Stimulated activated CD4-positive, alpha-beta T cell treated with anti-CD3 and anti-CD28 coated beads, Interleukin-4, amount 100 ng/mL, for 24 hours (primary cell): ENCODE results near the gene FOXL2NB.
"Not testable (repeated sequence)": the region's sequence is repeated elsewhere in the genome, so short reads cannot be mapped to it uniquely, and the experiment has no call there.

Source experiments
- DNase-seq: peaks from one replicate; pipeline ENCODE4 v3.0.0-alpha.2; 2020

FOXL2NB gene

DNA sequence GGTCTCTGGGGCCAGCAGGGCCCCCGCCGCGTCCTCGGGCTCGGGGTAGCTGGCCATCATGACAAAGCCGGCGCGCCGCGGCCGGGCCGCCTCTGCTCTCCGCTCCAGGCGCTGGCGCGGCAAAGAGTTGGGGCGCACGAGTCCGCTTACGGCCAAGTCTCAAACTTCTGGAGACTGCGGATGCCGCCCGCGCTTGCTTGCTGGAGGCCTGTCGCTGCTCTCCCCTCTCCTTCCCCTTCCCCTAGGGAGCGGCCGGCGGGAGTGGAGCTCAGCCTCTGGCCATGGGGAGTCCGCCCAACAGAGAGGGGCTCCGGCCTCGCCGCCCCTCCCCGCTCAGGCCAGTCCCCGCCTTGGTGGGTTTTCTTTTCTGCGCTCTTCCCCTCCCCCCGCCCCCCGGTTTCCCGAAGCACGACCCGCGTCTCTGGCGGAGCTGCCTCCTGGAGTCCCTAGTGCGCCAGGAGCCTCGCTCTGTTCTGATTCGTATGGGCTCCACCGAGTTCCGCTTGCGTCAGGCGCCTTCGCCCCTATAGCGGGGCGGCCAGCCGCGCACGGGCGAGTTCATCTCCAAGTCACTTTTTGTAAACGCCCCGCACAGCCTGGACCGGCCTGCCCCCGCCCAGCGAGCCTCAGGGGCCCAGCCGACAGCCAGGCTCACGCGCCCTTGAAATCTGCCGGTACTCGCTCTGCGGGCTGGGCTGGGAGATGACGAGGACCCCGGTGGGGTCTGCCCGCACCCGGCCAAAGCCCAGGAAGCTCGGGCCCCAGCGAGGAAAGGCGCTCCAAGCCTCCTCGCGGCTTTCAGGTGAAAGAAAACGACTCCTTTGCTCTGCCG is at the start of gene FOXL2NB, which contains the start of gene FOXL2:
Gene FOXL2NB (plus strand): TSS at position 555 of the 832 bp plus-strand sequence. CDS start 148 bp downstream, at position 703.
Gene FOXL2 (minus strand): TSS at position 475 of the 832 bp plus-strand sequence. CDS start 415 bp downstream, at position 60.
- no peak for DNase-seq

DNA sequence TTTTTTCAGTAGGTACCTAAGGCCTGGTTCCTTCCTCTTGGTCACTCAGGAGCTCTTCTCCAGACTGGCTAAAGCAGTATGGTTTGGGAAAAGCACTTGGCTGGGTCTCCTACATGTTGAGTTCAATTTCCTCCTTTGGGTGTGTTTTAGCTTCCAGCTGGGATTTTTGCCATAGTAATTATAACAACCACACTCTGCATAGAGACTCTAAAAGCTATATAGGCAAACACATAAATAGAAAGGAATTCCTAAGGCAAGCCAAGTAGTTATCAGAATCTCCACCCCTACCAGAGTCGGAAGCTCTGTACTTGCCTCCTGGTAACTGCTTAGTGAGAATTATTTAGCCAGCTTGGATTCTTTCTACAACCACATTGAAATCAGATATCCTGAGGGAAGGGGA is 48.7 kb upstream of the FOXL2NB start:
- DNase-seq: no peak

DNA sequence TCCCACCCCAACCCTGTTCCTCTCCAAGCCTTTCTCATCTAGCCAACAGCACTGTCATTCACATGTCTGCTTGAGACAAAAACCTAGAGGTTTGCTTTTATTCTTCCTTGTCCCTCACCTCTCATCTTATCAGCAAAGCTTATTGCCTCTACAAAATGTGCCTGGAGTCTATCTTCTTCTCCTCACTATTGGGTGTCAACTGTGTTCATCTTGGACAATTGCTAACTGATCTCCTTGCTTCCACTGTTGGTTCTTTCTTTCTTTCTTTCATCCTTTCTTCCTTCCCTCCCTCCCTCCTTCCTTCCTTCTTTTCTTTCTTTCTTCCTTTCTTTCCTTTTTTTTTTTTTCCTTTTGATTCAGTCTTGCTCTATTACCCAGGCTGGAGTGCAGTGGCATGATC is 48.3 kb upstream of the FOXL2NB start:
- DNase-seq: no peak

DNA sequence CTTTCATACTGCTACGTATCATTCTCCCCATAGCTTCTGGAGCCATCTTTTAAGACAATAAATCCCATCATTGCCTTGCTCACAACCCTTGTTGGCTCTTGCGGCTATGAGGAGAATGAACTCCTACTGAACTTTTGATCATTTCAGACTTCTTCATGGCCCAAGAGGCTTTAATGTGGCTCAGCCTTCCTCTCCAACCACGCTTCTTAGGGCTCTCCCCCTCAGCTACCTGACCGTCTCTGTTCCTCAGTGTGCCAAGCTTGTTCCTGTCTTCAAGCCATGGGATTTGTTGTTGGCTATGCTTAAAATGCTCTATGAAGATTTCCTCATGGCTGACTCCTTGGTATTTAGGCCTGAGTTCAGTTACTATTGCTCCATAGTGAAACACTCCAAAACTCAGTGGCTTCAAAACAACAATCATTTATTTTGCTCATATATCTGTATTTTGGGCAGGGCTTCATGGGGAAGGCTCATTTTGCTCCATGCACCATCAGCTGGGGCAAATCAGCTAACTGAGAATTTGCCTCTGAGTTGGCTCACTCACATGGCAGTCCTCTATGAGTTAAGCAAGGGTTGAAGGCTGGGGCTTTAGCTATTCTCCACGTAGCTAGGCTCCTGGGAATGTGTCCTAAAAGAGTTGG is 47.5 kb upstream of the FOXL2NB start:
- DNase-seq: no peak

DNA sequence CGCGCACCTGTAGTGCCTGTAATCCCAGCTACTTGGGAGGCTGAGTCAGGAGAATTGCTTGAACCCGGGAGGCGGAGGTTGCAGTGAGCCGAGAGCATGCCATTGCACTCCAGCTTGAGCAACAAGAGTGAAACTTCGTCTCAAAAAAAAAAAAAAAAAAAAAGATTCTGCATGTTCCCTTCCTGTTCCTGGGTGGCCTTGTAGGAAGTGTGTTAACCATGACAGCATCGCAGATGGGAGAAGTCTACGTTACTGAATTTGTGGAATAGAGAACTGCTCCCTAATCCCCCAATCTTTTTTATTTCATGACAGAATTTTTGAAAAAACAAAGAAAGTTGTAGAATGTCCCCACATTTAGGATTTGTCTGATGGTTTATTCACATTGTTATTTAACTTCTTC is 45.5 kb upstream of the FOXL2NB start:
- DNase-seq: no peak

DNA sequence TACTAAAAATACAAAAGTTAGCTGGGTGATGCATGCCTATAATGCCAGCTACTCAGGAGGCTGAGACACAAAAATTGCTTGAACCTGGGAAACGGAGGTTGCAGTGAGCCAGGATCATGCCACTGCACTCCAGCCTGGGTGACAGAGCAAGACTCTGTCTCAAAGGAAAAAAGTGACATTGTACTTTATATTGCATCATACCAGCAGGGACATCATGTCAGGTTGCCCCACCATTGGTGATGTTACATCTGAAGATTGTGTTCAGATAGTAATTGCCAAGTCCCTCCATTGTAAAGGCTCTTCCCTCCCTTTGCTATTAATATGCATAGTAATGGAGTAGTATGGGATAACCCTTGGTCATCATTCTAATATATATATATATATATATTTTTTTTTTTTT is 44.8 kb upstream of the FOXL2NB start:
- DNase-seq: no peak

DNA sequence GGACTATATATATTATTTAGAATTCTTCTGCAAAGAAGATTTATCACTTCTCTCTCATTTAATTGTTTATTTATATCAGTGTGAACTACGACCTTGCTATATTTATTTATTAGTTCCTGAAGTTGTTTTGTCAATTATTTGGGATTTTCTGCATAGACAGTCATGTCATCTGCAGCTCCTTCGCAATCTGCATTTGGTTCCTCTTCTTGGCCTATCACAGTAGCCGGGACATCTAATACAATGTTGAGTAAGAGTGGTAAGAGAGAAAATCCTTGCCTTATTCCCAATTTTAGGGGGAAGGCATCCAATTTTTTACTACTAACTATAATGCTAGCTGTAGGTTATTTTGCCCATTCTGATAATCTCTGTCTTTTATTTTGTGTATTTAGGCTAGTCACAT is 39.5 kb upstream of the FOXL2NB start:
- DNase-seq: no peak

DNA sequence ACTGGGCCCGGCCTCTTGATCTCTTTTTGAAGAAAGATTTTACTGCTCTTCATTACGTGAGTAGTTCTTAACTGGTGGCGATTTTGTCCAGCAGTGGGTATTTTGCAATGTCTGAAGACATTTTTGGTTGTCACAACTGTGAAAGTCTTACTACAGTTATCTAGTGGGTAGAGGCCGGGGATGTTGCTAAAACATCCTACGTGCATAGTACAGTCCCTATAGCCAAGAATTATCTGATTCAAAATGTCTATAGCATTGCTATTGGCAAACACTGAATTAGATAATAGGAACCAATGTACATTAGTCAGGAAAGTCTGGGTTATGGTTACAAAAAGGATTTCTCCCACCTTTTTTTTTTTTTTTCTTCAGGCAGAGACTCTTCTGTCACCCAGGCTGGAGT is 38.2 kb upstream of the FOXL2NB start:
- DNase-seq: no peak

DNA sequence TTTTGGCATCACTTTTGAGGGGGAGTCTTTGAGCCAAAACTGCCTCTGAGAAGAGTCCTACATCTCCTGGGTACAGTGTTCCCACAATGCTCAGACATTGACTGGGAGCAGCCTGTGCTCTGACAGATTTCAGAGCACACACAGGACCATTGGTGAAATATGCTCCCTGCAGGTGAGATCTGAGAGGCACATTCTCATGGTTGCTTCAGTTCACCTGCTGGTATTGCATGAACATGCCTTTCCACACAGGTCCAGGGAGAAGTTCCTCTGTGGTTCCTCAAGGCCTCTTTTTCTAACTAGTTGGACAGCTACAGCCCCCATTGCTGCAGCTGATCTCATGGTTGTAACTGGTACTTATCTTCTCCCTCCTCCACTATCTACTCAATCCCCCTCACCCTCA is 37.1 kb upstream of the FOXL2NB start:
- DNase-seq: no peak

DNA sequence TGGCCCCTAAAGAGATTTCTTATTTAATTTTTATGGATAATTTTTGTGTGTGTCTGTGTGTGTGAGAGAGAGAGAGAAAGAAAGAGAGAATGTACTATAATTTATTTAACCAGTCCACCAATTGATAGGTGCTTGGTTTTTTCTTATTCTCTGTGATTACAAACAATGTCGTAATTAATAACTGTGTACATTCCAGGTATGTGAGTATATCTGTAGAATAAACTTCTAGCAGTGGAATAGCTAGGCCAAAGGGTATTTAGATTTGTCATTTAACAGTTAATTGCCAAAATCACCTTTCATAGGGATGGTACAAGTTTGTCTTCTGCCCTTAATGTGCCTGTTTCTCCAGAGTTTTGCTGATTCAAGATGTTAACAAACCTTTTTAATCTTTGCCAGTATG is 35.4 kb upstream of the FOXL2NB start:
- no peak for DNase-seq

DNA sequence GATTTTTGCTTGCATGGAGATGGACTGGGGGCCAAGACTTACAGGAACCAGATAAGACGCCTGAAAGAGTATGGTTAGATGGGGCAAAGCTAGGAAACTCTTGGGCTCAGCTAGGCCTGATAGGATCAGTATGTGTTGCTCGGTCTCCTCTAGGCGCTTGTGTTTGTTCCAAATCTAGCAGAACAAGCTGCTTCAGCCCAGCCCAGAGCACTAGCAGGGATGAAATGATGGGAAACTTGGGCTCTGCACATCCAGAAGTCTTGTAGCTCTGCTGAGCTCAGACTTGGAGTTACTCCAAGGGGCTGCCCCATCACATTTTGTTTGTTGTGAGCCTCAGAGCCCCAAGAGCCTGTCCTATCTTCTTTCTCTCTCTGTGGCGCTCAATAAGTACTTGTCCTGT is 34.8 kb upstream of the FOXL2NB start:
- no peak for DNase-seq

DNA sequence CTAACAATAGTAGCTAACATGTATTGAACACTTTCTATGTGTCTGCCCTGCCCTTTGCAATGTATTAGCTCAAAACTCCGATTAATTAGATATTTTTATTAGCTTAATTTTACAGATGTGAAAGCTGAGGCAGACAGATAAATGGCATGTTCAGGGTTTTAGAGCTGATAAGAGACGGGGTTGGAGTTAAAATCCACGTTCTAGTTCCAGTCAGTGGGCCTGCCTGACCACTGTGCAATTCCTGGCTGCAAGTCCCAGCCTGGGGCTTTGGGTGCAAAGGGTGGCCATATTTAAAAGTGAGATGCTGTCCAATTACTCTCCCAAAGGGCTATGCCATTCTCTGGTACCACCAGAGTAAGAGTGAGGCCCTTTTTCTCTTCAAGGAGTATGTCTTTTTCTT is 33.3 kb upstream of the FOXL2NB start:
- DNase-seq: no peak

DNA sequence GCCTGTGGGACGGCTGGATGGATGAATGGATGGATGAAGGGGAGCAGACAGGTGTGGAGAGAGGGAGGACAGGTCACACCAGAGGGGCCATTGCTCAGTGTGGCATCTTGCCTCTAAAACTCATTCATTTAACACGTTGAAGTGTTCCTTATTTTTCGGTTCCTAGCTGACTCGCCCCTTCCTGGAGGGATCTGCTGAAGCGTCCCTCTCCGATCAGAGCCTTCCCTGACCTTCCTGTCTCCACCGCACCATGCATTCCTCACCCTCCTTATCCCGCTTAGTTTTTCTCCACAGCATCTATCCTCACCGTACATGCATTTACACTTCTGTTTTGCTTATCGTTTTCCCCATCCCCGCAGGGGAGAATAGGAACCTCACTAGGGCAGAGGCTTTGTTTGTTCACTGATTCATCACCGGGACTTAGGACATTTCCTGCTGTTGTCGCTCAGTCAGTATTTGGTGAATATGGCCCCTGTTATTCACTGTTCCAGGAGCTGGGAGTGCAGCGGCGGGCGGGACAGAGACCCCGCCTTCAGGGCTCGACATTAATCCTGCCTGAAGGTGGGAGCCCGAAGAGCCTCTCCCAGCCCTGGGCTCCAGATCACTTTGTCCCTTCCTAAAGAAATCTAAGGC is 32.0 kb upstream of the FOXL2NB start:
- DNase-seq: no peak

DNA sequence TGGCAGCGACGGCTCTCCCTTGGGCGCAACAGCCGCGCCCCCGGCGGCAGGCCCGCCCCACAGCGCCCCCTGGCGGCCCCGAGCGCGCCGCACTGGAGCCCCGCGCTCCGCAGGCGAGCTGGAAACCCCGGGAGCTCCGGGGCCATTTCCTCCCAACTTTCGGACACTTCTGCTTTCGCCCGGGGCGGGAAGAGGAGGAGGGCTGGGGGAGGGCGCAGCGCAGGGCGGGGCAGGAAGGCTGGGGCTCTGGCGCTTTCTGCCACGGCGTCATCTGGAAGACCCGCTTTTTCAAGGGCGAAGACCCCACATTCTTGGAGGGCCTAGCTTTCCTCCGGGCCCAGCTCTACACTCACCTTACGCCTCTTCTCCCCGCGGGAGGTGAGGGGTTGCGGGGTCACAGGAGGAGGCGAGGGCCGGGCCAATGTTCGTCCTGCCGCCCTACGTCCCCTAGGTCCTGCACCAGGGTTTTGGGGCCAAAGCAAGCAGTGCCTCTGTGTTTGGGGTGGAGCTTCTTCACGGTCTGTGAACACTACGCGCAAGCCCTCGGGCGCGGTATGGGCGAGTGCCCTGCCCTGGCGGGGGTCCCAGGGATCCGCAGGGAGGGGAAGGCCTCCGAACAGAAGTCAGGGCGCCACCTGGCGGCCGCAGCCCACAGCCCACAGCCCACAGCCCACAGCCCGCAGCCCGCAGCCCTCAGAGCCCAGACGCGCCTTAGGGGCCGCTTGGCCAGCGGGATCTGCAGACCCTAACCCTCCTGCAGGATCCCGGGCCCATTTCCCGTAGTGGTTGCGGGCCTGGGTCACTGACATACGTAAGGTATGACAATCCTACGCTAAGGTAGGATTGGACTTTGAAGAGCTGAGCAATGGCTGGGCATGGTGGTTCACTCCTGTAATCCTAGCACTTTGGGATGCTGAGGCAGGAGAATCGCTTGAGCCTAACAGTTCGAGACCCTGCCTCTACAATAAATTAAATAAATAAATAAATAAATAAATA is 31.2 kb upstream of the FOXL2NB start:
- DNase-seq: peak; percentile 83

DNA sequence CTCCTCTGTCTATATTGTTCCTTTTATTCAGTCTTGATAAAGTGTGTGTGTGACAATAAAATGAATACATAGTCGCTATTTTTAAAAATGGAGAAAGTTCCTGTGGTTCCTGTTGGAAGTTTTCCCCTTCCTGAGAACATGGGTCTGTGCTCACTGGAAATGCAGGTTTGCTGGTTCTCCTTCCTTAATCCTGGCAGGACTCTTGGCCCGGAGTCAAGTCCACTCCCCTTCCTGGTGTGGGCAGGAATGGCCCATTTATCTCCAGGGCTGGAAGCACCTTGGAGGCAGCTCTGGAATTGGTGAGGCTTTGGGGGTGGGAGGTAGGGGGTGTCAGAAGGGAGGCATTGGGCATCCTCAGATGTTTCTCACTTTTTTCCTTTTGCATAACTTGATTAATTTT is 30.2 kb upstream of the FOXL2NB start:
- no peak for DNase-seq

DNA sequence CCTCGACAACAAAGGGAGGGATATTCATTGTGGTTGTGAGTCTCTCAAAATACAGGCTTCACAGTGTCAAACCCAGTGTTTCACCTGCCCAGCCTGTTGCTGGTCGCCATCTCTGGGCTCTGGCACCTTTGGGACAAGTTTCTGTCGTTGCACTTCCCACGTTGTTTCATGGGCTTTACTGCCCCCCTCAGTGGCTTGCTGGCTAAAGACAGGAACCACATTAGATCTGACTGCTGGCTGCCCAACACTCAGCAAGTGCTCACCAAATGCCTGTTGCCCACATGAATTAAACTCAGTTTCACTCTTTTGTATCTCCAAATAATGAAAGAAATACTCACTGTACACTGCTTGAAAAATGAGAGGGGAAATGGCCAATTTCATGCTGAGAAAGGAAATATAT is 27.7 kb upstream of the FOXL2NB start:
- no peak for DNase-seq

DNA sequence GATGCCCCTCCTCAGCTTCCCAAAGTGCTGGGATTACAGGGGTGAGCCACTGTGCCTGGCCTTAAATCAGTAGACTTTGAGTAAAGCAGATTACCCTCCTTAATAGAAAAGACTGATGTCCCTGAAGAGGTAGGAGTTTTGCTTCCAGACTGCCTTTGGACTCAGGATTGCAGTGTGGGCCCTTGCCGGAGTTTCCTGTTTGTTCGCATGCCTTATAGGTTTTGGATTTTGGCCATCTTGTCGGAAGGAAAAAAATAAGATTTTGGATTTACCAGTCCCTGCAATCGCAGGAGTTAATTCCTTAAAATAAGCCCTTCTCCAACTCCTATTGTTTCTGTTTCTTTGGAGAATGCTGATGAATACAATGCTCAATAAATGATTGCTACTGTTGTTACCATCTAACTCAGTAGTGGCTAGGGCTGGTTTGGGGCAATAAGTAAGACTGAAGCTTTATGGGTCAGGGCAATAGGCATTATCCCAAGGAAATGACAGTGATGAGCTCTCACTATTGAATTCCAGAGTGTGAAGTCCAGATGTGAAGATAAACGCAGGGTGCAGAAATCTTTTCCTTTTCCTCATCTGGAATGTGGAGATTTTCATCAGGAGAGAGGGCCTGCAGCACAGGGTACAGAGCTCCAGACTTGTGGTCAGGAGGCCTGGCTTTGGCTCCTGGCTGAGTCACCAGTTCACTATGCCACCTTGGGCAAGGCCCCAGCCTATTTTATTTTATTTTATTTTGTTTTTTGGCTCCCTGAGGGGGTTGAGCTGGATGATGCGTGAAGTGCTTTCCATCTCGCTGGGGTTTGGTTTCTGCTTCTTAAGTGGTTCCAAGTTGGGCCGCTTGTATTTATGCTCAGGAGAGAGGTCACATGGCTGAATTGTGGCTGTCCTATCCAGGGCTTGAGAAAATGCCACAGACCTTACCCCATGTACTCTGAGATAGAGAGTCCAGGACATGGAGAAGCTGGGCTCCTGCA is 25.4 kb upstream of the FOXL2NB start:
- DNase-seq: no peak

DNA sequence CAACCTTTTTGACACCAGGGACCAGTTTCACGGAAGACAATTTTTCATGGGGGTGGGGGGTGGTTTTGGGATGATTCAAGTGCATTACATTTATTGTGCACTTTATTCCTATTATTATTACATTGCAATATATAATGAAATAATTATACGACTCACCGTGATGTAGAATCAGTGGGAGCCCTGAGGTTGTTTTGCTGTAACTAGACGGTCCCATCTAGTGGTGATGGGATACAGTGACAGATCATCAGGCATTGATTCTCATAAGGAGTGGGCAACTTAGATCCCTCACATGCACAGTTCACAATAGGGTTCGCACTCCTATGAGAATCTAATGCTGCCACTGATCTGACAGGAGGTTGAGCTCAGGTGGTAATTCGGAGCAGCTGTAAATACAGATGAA is 24.6 kb upstream of the FOXL2NB start:
- DNase-seq: not testable (repeated sequence)

DNA sequence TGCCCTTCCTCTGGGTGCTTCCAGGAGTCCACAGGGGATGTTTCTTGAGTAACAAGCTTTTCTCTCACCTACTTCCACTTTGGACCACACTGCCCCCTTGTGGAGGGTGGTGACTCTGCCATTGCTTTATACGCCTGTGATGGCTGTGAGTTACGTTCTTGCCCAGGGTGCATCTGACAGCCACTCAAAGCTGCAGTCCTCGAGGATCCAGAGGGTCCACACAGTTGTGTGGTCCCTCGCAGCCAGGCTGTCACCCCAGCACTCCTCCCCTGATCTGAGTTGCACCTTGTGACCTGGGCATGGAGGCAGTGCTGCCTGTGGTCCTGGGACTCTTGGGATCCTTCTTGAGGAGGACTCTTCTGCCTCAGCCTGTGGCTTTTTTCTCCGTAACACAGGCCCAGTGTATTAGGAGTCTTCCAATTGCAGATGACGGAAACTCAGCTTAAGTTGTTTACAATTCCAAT is 23.5 kb upstream of the FOXL2NB start:
- peak; percentile 88 for DNase-seq

DNA sequence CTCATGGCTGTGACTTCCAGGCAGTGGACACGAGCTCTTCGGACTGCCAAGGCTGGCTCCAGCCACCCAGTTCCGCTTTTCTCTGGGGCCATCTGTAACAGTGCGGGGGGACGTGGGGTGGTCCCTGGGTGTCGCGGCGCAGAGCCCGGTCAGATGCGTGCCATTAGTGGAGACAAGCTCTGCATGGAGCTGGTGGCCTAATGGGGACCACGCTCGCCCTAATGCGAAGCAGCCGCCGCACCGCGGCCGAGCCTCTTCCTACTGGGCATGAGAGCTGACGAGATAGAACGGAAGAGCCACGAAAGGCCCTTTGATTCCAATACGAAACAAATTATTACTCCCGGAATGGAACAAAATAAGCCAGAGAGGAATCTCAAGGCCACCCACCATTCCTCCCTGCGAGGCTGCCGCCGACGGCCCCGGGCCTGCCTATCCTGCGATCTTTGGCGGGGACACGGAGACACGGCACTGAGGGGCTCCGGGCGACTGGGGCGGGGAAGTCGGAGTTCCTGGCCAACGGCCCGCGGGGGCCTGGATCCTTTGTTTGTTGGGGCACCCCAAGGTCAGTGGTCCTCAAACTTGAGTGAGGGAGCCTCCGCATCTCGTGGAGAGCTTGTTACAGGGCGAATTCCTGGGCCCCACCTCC is 18.2 kb upstream of the FOXL2NB start:
- no peak for DNase-seq
